PFSK-1 (cell line): Measurements from ENCODE around the gene RGN.

Experiments
- FOXP2 ChIP-seq: optimal IDR thresholded peaks from 2 replicates; pipeline ENCODE3; 2011; ENCODE audit warnings: borderline replicate concordance, control low read depth, inconsistent platforms; ENCODE audit not compliant: insufficient read depth; ENCODE audit errors: extremely low read length, extremely low read depth
- POLR2AphosphoS5 ChIP-seq: IDR thresholded peaks from 2 replicates; pipeline ENCODE4 v1.6.1; 2012; ENCODE audit warnings: low read depth, mild to moderate bottlenecking, control low read depth, low read length, moderate library complexity
- SIN3A ChIP-seq: IDR thresholded peaks from 2 replicates; pipeline ENCODE4 v1.6.1; 2012; ENCODE audit warnings: mild to moderate bottlenecking, low read length, moderate library complexity, borderline replicate concordance; ENCODE audit not compliant: insufficient read depth
- TAF1 ChIP-seq: IDR thresholded peaks from 2 replicates; pipeline ENCODE4 v1.6.1; 2012; ENCODE audit warnings: low read length, control low read depth, borderline replicate concordance; ENCODE audit not compliant: insufficient read depth
- TF ChIP-seq, protein P1 (sequence below), 2 experiments: IDR thresholded peaks; 2 replicates each; pipeline versions ENCODE4 v1.6.1 to v1.8.0; 2011 to 2012; ENCODE audit warnings: low read depth in 2 of 2, low read length in 2 of 2, control low read depth in 1 of 2, inconsistent platforms in 1 of 2, mild to moderate bottlenecking in 1 of 2, moderate library complexity in 1 of 2; ENCODE audit not compliant: insufficient read depth in 1 of 2

The RGN gene

DNA sequence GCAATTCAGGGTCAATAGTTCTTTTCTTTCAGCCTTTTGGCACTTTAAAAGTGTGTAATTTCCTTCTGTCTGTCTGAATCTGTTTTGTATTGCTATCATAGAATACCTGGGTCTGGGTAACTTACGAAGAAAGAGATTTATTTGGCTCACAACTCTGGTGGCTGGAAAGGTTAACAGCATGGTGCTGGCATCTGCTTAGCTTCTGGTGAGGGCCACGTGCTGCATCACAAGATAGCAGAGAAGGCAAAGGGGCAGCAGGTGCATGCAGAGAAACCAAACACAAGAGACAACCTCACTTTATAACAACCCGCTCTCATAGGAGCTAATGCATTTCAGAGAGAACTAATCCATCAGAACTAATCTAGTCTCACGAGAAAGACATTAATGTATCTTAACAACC lies 18.8 kb downstream of the RGN start:
- TF ChIP-seq POLR2AphosphoS5: no peak
- TF ChIP-seq SIN3A: no peak
- TF ChIP-seq FOXP2: no peak
- TF ChIP-seq, protein P1, sequence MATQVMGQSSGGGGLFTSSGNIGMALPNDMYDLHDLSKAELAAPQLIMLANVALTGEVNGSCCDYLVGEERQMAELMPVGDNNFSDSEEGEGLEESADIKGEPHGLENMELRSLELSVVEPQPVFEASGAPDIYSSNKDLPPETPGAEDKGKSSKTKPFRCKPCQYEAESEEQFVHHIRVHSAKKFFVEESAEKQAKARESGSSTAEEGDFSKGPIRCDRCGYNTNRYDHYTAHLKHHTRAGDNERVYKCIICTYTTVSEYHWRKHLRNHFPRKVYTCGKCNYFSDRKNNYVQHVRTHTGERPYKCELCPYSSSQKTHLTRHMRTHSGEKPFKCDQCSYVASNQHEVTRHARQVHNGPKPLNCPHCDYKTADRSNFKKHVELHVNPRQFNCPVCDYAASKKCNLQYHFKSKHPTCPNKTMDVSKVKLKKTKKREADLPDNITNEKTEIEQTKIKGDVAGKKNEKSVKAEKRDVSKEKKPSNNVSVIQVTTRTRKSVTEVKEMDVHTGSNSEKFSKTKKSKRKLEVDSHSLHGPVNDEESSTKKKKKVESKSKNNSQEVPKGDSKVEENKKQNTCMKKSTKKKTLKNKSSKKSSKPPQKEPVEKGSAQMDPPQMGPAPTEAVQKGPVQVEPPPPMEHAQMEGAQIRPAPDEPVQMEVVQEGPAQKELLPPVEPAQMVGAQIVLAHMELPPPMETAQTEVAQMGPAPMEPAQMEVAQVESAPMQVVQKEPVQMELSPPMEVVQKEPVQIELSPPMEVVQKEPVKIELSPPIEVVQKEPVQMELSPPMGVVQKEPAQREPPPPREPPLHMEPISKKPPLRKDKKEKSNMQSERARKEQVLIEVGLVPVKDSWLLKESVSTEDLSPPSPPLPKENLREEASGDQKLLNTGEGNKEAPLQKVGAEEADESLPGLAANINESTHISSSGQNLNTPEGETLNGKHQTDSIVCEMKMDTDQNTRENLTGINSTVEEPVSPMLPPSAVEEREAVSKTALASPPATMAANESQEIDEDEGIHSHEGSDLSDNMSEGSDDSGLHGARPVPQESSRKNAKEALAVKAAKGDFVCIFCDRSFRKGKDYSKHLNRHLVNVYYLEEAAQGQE (IDR thresholded peaks at IDR 0.05; ENCODE audit: insufficient read depth in 1 of 2, low read depth in 2 of 2, low read length in 2 of 2): no peak
- TF ChIP-seq TAF1: no peak

DNA sequence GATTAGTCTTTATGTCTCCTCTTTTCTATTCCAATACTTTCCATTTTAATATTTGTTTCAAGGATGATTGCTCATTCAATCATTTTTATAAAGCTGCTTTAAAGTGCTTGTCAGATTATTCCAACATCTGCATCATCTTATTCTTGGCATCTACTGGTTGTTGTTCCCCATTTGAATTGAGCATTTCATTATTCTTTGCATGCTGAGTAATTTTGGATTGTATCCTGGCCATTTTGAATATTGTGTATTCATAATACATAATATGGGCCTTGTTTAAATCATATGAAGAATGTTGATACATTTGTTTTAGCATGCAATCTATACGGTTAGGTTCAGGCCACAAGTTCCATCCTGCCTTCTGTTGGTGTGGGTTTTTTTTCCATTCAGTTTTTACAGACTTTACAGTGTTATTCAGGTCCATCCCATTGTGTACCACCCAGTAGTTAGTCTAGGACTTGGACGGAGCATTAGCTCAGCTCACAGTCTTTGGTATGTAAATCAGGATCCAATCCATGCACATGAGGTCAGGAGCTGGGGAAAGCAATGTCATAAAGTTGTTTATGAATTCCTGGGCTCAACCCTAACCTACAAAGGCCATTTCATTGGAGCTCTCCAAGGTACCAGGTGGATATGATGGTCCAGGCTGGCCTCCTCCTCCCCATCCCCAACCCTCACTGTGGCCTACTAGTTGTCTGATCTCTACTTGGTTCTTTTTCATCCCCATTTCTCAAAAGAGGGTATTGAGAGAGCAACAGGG lies 20.3 kb downstream of the RGN start:
- no peak for TF ChIP-seq POLR2AphosphoS5
- TF ChIP-seq, protein P1 (IDR thresholded peaks at IDR 0.05; ENCODE audit: insufficient read depth in 1 of 2, low read depth in 2 of 2, low read length in 2 of 2): peak; percentile 62 to 87

DNA sequence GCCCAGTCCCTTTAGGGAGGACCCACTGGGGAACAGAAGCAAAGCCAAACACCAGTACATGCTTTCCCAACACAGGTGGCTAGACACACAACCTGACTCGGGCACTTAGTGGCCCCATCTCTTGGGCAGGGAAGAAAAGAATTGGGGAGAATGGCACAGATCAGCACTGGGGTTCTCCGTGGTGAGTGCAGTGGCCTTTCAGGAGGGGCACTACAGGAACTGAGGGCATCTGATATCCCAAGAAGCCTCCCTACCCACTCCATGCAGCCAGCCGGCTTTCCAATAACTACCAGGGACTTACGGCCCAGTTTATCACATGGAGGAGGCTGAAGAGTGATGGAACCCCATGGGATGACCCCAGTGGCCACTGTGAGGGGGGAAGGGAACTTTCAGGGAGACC lies 23.0 kb downstream of the RGN start:
- TF ChIP-seq POLR2AphosphoS5: no peak
- no peak for TF ChIP-seq FOXP2
- TF ChIP-seq, protein P1 (IDR thresholded peaks at IDR 0.05; ENCODE audit: insufficient read depth in 1 of 2, low read depth in 2 of 2, low read length in 2 of 2): no peak

DNA sequence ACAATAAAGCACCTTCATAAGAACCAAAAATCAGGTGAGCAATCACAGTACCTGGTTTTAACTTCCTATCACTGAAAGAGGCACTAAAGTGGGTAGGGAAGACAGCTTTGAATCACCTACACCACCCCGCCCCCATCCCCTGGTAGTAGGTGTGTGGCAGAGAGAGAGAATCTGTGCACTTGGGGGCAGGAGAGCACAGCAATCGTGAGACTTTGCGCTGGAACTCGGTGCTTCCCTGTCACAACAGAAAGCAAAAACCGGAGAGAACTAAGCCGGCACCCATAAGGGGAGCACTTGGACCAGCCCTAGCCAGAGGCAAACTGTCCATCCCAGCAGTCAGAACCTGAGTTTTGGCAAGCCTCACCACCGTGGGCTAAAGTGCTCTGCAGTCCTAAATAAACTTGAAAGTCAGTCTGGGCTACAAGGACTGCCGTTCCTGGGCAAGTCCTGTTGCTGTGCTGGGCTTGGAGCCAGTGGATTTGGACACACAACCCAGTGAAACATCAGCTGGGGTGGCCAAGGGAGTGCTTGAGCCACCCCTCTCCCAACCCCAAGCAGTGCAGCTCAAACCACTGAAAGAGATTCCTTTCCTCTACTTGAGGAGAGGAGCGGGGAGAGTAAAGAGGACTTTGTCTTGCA lies 34.2 kb downstream of the RGN start:
- TF ChIP-seq TAF1 (no peak), POLR2AphosphoS5 (no peak), SIN3A (no peak), FOXP2 (no peak)
- TF ChIP-seq, protein P1 (IDR thresholded peaks at IDR 0.05; ENCODE audit: insufficient read depth in 1 of 2, low read depth in 2 of 2, low read length in 2 of 2): no peak
